Mesothelial cell of epicardium (in vitro differentiated cells): ENCODE measurements around the gene KCNH5. TPM values are rescaled to one million over a fixed set of nuclear protein-coding genes. Genes with fewer than 3 reads are reported as not detected.
A peak's percentile ranks its signal among the peaks of the same experiment; 100 is the strongest.

ENCODE experiments used
- DNase-seq, 2 experiments: peaks; one replicate each; pipeline ENCODE4 v3.0.0; 2021; ENCODE audit warnings: low spot score in 2 of 2; ENCODE audit not compliant: unreplicated experiment in 2 of 2
- H3K27ac Mint-ChIP-seq: 2 replicates; pipeline ENCODE4 v1.8.0; 2021; ENCODE audit warnings: mixed read lengths
- H3K27me3 Mint-ChIP-seq: 2 replicates; pipeline ENCODE4 v1.8.0; 2021; ENCODE audit warnings: low read depth, mixed read lengths
- H3K36me3 Mint-ChIP-seq: 2 replicates; pipeline ENCODE4 v1.8.0; 2021; ENCODE audit warnings: mixed read lengths
- H3K4me1 Mint-ChIP-seq: 2 replicates; pipeline ENCODE4 v1.8.0; 2021; ENCODE audit warnings: mixed read lengths
- H3K4me3 Mint-ChIP-seq: 2 replicates; pipeline ENCODE4 v1.8.0; 2021; ENCODE audit warnings: mild to moderate bottlenecking, moderate library complexity, mixed read lengths
- H3K9me3 Mint-ChIP-seq: 2 replicates; pipeline ENCODE4 v1.8.0; 2021; ENCODE audit warnings: mixed read lengths
- total RNA-seq: library from RNA; stranded (reverse); gene quantifications from 3 replicates; pipeline ENCODE4 v1.2.1, GENCODE V29; 2021
- TF ChIP-seq, protein P1 (sequence below): fragments of 200-600 bp; sonication (generic); IDR thresholded peaks from one replicate; pipeline ENCODE4 v1.5.0; 2021; ENCODE audit warnings: antibody characterized with exemption; ENCODE audit not compliant: unreplicated experiment

Gene KCNH5
- total RNA-seq, 1 donor from 2014 or later, result 2.5 TPM

DNA sequence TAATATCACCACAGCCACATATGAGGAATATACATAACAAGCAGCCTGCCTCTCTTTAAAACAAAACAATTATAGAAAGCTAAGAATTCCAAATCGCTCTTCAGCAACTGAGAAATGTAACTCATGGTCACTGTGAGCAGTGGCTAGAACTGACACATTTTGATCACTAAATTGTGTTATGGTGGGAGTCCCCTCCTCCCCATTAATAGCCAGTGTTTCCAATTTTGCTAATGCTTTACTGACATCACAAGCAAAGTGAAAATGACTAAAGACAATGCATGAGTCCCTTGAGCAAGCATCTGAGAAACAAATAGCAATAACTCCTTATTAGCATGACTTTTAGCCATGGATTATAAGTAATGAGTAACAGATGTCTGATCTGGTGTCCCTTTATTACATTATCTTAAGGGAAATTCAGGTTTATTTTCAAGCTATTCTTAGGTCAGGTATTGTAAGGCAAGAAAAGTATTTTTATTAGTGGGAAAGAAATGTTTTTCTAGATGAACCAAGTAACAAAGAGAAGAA lies 148.3 kb downstream of the KCNH5 start:
- H3K27ac Mint-ChIP-seq, result peak overlapping the region; percentile 82
- H3K36me3 Mint-ChIP-seq, result no peaks in the 10 kb centered on the region
- H3K4me1 Mint-ChIP-seq, result peaks cover 15% of the 10 kb centered on the region
- TF ChIP-seq, protein P1, sequence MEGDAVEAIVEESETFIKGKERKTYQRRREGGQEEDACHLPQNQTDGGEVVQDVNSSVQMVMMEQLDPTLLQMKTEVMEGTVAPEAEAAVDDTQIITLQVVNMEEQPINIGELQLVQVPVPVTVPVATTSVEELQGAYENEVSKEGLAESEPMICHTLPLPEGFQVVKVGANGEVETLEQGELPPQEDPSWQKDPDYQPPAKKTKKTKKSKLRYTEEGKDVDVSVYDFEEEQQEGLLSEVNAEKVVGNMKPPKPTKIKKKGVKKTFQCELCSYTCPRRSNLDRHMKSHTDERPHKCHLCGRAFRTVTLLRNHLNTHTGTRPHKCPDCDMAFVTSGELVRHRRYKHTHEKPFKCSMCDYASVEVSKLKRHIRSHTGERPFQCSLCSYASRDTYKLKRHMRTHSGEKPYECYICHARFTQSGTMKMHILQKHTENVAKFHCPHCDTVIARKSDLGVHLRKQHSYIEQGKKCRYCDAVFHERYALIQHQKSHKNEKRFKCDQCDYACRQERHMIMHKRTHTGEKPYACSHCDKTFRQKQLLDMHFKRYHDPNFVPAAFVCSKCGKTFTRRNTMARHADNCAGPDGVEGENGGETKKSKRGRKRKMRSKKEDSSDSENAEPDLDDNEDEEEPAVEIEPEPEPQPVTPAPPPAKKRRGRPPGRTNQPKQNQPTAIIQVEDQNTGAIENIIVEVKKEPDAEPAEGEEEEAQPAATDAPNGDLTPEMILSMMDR, result no peak
- no peak for DNase-seq
- peaks cover 10% of the 10 kb centered on the region for H3K9me3 Mint-ChIP-seq
- H3K4me3 Mint-ChIP-seq, result no peak overlapping the region
- no peaks in the 10 kb centered on the region for H3K27me3 Mint-ChIP-seq

DNA sequence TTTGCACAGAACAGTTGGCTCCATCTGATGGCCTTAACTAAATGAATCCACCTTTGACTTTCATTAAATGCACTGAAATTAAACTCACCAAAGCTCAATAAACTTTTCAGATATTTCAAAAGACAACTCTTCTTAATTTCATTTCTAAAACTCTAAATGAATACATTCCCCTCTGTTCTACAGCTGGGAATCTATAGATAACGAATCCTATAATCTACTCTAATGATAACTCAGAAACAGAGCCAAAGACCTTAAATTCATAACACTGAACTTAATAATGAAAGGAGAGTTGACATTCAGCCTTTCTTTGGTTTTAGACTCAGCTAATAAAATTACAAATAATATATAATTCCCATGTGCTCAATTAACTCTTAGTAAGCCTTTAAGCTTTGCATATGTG lies 150.5 kb downstream of the KCNH5 start:
- DNase-seq, result no peak
- TF ChIP-seq, protein P1, result no peak
- Mint-ChIP-seq H3K4me1 (peaks cover 15% of the 10 kb centered on the region), H3K27ac (no peak overlapping the region), H3K9me3 (peaks cover 3% of the 10 kb centered on the region), H3K27me3 (no peaks in the 10 kb centered on the region), H3K36me3 (no peaks in the 10 kb centered on the region), H3K4me3 (no peak overlapping the region)

DNA sequence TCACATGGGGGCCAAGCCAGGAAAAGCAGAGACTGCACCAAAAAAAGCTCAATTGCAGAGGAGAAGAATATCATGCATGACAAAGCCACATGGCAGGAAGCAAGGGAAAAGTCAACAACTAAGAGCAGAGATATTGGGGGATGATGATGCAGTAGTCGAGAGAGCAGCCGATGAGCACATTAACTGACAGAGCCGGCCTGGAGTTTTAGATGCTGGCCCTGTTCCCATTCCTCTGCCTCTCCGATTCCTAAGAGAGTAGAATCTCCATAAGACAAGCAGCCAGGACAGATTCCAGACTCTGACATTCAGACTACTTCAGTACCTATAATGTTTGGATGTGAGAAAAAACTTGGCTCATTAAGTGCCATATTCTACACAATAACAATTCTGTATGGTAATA lies 155.9 kb downstream of the KCNH5 start:
- TF ChIP-seq, protein P1, result no peak
- no peak for DNase-seq
- Mint-ChIP-seq H3K4me3 (no peak overlapping the region), H3K36me3 (no peaks in the 10 kb centered on the region), H3K4me1 (peaks cover 9% of the 10 kb centered on the region), H3K27ac (no peak overlapping the region), H3K9me3 (peaks cover 3% of the 10 kb centered on the region), H3K27me3 (no peaks in the 10 kb centered on the region)

DNA sequence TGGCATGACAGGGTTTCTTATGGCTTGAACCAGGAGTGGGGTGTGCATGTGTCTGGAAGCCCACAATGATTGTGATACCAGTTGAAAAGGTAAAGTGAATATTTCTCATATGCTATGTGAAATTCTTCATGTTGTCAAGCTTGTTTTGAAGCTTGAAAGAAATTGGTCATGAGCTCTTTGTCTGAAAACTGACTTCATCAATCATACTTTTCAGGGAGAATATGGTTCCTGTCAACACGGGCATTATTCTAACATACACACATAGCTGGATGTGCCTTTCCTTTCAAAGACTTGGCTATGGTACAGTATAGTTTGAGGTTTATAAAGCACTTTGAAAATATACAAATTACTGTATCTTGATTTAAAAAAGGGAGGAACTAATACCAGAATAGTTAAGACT lies 158.8 kb downstream of the KCNH5 start:
- H3K27ac Mint-ChIP-seq, result no peak overlapping the region
- TF ChIP-seq, protein P1, result no peak
- H3K4me3 Mint-ChIP-seq, result no peak overlapping the region
- H3K27me3 Mint-ChIP-seq, result no peaks in the 10 kb centered on the region
- no peaks in the 10 kb centered on the region for H3K36me3 Mint-ChIP-seq
- no peaks in the 10 kb centered on the region for H3K9me3 Mint-ChIP-seq
- no peak for DNase-seq
- peaks cover 9% of the 10 kb centered on the region for H3K4me1 Mint-ChIP-seq

DNA sequence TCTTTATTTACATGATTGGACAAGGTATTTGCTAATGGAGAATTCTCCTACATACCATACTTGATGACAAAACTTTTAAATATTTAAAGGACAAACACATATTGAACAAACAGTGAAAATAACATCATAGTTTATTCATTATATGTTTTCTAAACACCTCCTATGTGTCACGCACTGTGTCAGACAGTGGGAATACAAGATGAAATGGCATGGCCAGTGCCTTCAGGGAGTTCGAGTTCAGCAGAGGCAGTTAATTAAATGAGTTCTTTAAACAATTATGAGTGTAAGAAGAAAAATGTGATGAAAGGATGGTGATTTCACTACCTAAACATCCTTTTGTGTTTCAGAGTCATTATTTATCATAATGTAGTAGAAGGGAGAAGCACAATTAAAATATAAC lies 159.8 kb downstream of the KCNH5 start:
- no peaks in the 10 kb centered on the region for H3K9me3 Mint-ChIP-seq
- no peaks in the 10 kb centered on the region for H3K36me3 Mint-ChIP-seq
- peaks cover 9% of the 10 kb centered on the region for H3K4me1 Mint-ChIP-seq
- no peaks in the 10 kb centered on the region for H3K27me3 Mint-ChIP-seq
- TF ChIP-seq, protein P1, result no peak
- no peak overlapping the region for H3K4me3 Mint-ChIP-seq
- H3K27ac Mint-ChIP-seq, result no peak overlapping the region
- no peak for DNase-seq

DNA sequence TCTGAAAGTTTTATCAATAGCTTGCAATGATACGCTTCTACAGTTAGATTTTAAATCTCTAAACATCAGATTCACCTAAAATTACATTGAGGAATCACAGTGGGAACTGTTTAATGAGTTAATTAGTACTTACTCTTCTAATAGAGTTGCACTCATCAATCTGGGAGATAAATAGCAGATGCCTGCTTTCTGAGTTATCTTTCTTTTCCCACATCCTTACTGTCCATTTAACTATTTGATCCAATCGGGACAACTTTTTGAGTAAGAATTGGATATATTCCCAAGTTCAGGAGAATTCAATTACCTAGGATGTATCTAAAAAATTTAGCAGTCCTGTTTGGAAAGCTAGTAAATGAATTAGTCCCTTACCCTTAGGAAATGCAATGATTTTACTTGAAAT lies 162.3 kb downstream of the KCNH5 start:
- Mint-ChIP-seq H3K9me3 (no peaks in the 10 kb centered on the region), H3K4me1 (peaks cover 9% of the 10 kb centered on the region), H3K4me3 (no peak overlapping the region), H3K27ac (no peak overlapping the region), H3K36me3 (no peaks in the 10 kb centered on the region), H3K27me3 (no peaks in the 10 kb centered on the region)
- DNase-seq, result no peak
- TF ChIP-seq, protein P1, result no peak
